Measurements from ENCODE around the gene FAM72A.
"Not testable (repeated sequence)": the region's sequence is repeated elsewhere in the genome, so short reads cannot be mapped to it uniquely, and the experiment has no call there.

- not testable (repeated sequence) for TF ChIP-seq POLR2A, POLR2AphosphoS5 (IDR thresholded peaks at IDR 0.05; ENCODE audit: low read depth, low read length)
These were observed 922 bp upstream of the FAM72A start, which contains the start of gene SRGAP2 for GRCh38 chr1:206203364-206204158.
